ENCODE measurements around the gene CD247.

DNA sequence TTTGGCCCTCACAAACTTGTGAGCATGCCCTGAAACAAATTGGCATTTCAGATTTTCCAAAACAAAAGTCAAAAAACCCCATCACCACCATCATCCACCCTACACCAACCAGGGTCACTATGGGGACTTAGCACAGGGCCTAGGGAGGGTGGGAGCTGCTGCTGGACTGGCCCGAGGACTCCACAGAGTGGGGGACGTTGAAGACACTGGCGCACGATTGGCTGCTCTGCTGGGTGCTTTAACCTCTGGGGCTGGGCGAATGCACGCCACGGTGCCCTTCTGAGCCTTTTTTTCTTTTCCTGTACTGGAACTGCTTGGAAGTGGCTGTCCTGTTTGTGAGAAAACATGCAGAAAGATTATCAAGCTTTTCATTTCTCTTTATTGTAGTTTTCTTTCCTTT is 92.8 kb downstream of the CD247 start:
- TF ChIP-seq YY1 (IDR thresholded peaks at IDR 0.05; ENCODE audit: insufficient read depth, insufficient read length), result no peak
- TF ChIP-seq ZNF274 (IDR thresholded peaks at IDR 0.05; ENCODE audit: low read depth, low read length), result no peak
- no peak for TF ChIP-seq SUZ12 (IDR thresholded peaks at IDR 0.05; ENCODE audit: extremely low read depth, insufficient read depth, insufficient read length)
